Spinal cord (tissue), 10 donors: Measurements from ENCODE around the gene SCN2B. TPM values are rescaled to one million over a fixed set of nuclear protein-coding genes. Genes with fewer than 3 reads are reported as not detected.

Experiments used
- DNase-seq, 6 donors: peaks; one replicate each; pipeline versions ENCODE4 v3.0.0 to v3.0.0-alpha.2; 2013 to 2015; ENCODE audit warnings: low spot score in 6 of 6, low read depth in 4 of 6
- H3K27ac ChIP-seq: one replicate; pipeline ENCODE4 v1.5.1; 2013; ENCODE audit warnings: low read depth, low read length, control low read depth
- H3K27me3 ChIP-seq: one replicate; pipeline ENCODE4 v1.6.1; 2013; ENCODE audit warnings: low read length; ENCODE audit not compliant: control insufficient read depth, insufficient read depth
- H3K36me3 ChIP-seq: one replicate; pipeline ENCODE4 v1.6.1; 2013; ENCODE audit warnings: low read length; ENCODE audit not compliant: control insufficient read depth, insufficient read depth
- H3K4me1 ChIP-seq: one replicate; pipeline ENCODE4 v1.6.1; 2013; ENCODE audit warnings: low read length; ENCODE audit not compliant: control insufficient read depth, insufficient read depth
- H3K4me3 ChIP-seq: one replicate; pipeline ENCODE4 v1.5.1; 2013; ENCODE audit warnings: low read depth, low read length, control low read depth
- H3K9me3 ChIP-seq: one replicate; pipeline ENCODE4 v1.6.1; 2013; ENCODE audit warnings: low read length; ENCODE audit not compliant: control insufficient read depth, insufficient read depth
- WGBS: methylation state at CpG from one replicate; pipeline ENCODE4 v1.1.5; 2013; ENCODE audit warnings: missing lambda C conversion rate; ENCODE audit not compliant: insufficient coverage; 5-methylcytosine and 5-hydroxymethylcytosine counted together
- polyA plus RNA-seq, 2 donors: library from polyadenylated mRNA; unstranded; fragments of 120-200 nt; gene quantifications; one replicate each; pipeline ENCODE4 v1.2.1, GENCODE V29; 2013; ENCODE audit not compliant: insufficient read length in 2 of 2
- total RNA-seq, 2 donors: library from RNA; depleted of rRNA in 1 of 2; stranded (reverse); fragments of 120-200 nt in 1 of 2; fragments of >200 nt in 1 of 2; gene quantifications; one replicate each; pipeline versions ENCODE4 v1.2.3 to v1.2.4, GENCODE V29; 2013 to 2014
- donor health status: healthy.

SCN2B gene
- total and polyA plus RNA-seq, 4 donors, result 12.6 to 24.6 (median 14.4) TPM

- H3K27me3 ChIP-seq, result peaks cover 36% of the 10 kb centered on the region
- no peaks in the 10 kb centered on the region for H3K36me3 ChIP-seq
- no peaks in the 10 kb centered on the region for H3K4me1 ChIP-seq
- WGBS, result 95% methylated on average over 6 of the region's 7 CpGs
- no peaks in the 10 kb centered on the region for H3K9me3 ChIP-seq
- no peak for DNase-seq
- H3K27ac ChIP-seq, result no peak overlapping the region
- H3K4me3 ChIP-seq, result no peak overlapping the region
Measured at GRCh38 chr11:118210323-118210722, 33.9 kb upstream of the SCN2B start.

- Histone ChIP-seq H3K27me3 (peaks cover 30% of the 10 kb centered on the region), H3K36me3 (no peaks in the 10 kb centered on the region), H3K4me1 (no peaks in the 10 kb centered on the region), H3K4me3 (no peak overlapping the region), H3K9me3 (no peaks in the 10 kb centered on the region), H3K27ac (no peak overlapping the region)
- 79% methylated on average over 2 of the region's 3 CpGs for WGBS
- no peak for DNase-seq
Measured at GRCh38 chr11:118209033-118209432, 32.6 kb upstream of the SCN2B start.

GRCh38 chr11:118207079-118207478 is 30.6 kb upstream of the SCN2B start:
- Histone ChIP-seq H3K27ac (peak overlapping the region; percentile 48), H3K27me3 (peaks cover 24% of the 10 kb centered on the region), H3K9me3 (no peaks in the 10 kb centered on the region), H3K4me1 (no peaks in the 10 kb centered on the region), H3K36me3 (no peaks in the 10 kb centered on the region), H3K4me3 (no peak overlapping the region)
- WGBS, result no CpG with 5 or more reads among the region's 2 CpGs
- no peak for DNase-seq

GRCh38 chr11:118206391-118207031 is 30.1 kb upstream of the SCN2B start:
- WGBS, result no CpG with 5 or more reads among the region's 1 CpG
- peaks cover 20% of the 10 kb centered on the region for H3K27me3 ChIP-seq
- H3K4me1 ChIP-seq, result no peaks in the 10 kb centered on the region
- peak overlapping the region; percentile 48 for H3K27ac ChIP-seq
- no peaks in the 10 kb centered on the region for H3K9me3 ChIP-seq
- H3K4me3 ChIP-seq, result no peak overlapping the region
- H3K36me3 ChIP-seq, result no peaks in the 10 kb centered on the region
- peak in 1 of 6 donors; percentile 27 for DNase-seq

GRCh38 chr11:118205606-118206378 is 29.4 kb upstream of the SCN2B start:
- 91% methylated on average over 9 of the region's 9 CpGs for WGBS
- no peak for DNase-seq

GRCh38 chr11:118202599-118203422 is 26.4 kb upstream of the SCN2B start:
- peaks cover 7% of the 10 kb centered on the region for H3K27me3 ChIP-seq
- H3K9me3 ChIP-seq, result no peaks in the 10 kb centered on the region
- no peak for DNase-seq
- H3K27ac ChIP-seq, result no peak overlapping the region
- H3K4me3 ChIP-seq, result no peak overlapping the region
- 84% methylated on average over 4 of the region's 7 CpGs for WGBS
- no peaks in the 10 kb centered on the region for H3K36me3 ChIP-seq
- peaks cover 4% of the 10 kb centered on the region for H3K4me1 ChIP-seq

More at GRCh38 chr11:118205606-118206378, 29.4 kb upstream of the SCN2B start:
- Histone ChIP-seq H3K4me3 (no peak overlapping the region), H3K36me3 (no peaks in the 10 kb centered on the region), H3K27ac (no peak overlapping the region), H3K4me1 (no peaks in the 10 kb centered on the region), H3K9me3 (no peaks in the 10 kb centered on the region), H3K27me3 (peaks cover 16% of the 10 kb centered on the region)

- WGBS, result 82% methylated on average over 2 of the region's 2 CpGs
- H3K4me3 ChIP-seq, result no peak overlapping the region
- no peak for DNase-seq
- no peaks in the 10 kb centered on the region for H3K36me3 ChIP-seq
- H3K27ac ChIP-seq, result no peak overlapping the region
- H3K9me3 ChIP-seq, result no peaks in the 10 kb centered on the region
- H3K27me3 ChIP-seq, result peaks cover 8% of the 10 kb centered on the region
- peaks cover 4% of the 10 kb centered on the region for H3K4me1 ChIP-seq
Measured at GRCh38 chr11:118201966-118202365, 25.5 kb upstream of the SCN2B start.

- WGBS, result 92% methylated on average over 8 of the region's 9 CpGs
- no peak for DNase-seq
- H3K27me3 ChIP-seq, result peaks cover 8% of the 10 kb centered on the region
- H3K27ac ChIP-seq, result no peak overlapping the region
- peaks cover 4% of the 10 kb centered on the region for H3K4me1 ChIP-seq
- H3K36me3 ChIP-seq, result no peaks in the 10 kb centered on the region
- H3K9me3 ChIP-seq, result no peaks in the 10 kb centered on the region
- no peak overlapping the region for H3K4me3 ChIP-seq
Measured at GRCh38 chr11:118200901-118201680, 24.7 kb upstream of the SCN2B start.

- WGBS, result 100% methylated on average over 1 of the region's 5 CpGs
- Histone ChIP-seq H3K9me3 (no peaks in the 10 kb centered on the region), H3K4me1 (peaks cover 4% of the 10 kb centered on the region), H3K27ac (no peak overlapping the region), H3K36me3 (no peaks in the 10 kb centered on the region), H3K27me3 (peaks cover 3% of the 10 kb centered on the region), H3K4me3 (no peak overlapping the region)
- DNase-seq, result no peak
Measured at GRCh38 chr11:118200497-118200896, 24.1 kb upstream of the SCN2B start.
